HPDE6-E6E7 (cell line): ENCODE measurements around the gene BASP1.

Experiments
- DNase-seq: peaks from one replicate; pipeline ENCODE4 v3.0.0; 2011; ENCODE audit warnings: missing footprints; ENCODE audit errors: extremely low spot score

The BASP1 gene, protein sequence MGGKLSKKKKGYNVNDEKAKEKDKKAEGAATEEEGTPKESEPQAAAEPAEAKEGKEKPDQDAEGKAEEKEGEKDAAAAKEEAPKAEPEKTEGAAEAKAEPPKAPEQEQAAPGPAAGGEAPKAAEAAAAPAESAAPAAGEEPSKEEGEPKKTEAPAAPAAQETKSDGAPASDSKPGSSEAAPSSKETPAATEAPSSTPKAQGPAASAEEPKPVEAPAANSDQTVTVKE

DNA sequence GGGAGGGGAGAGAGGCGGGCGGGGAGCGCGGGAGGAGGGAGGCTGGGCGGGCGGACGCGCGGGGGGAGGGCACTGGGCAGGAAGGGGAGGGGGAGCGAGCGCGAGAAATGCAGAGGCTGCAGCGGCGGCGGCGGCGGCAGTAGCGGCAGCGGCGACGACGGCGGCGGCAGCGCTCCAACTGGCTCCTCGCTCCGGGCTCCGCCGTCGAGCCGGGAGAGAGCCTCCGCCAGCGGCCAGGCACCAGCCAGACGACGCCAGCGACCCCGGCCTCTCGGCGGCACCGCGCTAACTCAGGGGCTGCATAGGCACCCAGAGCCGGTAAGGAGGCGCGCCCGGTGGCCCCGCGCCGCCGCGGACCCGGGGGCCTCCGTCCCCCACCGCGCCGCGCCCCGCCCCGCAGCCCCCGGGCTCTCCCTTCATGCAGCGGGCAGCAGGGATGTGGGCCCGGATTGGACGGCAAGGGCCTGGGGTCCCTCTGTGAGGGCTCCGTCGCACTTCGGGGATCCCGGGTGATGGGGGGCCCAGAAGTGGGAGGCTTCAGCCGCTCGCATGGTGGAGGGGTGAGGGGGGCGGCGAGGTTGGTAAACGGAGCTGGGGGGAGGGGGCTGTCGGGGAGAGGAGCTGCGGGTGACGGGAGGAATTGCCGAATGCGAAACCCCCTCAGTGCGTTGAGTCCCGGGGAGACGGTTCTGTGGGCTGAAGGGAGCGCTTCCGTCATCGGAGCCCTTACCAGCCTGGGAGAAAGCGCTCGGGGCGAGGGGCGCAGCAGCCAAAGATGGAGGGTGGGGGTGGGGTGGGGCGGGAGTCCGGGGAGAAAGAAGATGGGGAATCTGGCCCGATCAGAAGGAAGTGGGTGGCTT, at the start of gene BASP1:
Gene BASP1, plus strand, starts transcription at position 139 of the 860 bp plus-strand sequence. CDS start 57,586 bp downstream, outside the sequence.
- peak; percentile 36 for DNase-seq

GRCh38 chr5:17169507-17169906, 47.9 kb upstream of the BASP1 start:
- no peak for DNase-seq

- DNase-seq = no peak
These were observed 44.6 kb upstream of the BASP1 start for GRCh38 chr5:17172791-17173190.

DNA sequence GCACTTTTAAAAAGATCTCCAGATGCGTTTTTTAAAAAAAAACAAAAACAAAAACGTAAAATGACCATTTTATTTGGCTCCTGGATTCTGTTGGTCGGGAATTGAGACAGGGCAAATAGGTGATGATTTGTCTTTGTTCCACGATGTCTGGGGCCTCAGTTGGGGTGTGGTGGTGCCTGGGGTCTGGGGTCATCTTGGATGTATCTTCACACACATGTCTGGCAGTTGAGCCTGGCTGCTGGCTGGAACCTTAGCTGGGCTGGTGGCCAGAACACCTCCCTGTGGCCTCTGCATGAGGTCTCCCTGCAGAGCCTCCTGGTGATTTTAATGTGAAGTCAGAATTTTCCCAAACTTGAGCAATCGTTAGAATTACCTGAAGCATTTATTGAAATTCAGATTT, 42.5 kb upstream of the BASP1 start:
- DNase-seq = no peak

DNA sequence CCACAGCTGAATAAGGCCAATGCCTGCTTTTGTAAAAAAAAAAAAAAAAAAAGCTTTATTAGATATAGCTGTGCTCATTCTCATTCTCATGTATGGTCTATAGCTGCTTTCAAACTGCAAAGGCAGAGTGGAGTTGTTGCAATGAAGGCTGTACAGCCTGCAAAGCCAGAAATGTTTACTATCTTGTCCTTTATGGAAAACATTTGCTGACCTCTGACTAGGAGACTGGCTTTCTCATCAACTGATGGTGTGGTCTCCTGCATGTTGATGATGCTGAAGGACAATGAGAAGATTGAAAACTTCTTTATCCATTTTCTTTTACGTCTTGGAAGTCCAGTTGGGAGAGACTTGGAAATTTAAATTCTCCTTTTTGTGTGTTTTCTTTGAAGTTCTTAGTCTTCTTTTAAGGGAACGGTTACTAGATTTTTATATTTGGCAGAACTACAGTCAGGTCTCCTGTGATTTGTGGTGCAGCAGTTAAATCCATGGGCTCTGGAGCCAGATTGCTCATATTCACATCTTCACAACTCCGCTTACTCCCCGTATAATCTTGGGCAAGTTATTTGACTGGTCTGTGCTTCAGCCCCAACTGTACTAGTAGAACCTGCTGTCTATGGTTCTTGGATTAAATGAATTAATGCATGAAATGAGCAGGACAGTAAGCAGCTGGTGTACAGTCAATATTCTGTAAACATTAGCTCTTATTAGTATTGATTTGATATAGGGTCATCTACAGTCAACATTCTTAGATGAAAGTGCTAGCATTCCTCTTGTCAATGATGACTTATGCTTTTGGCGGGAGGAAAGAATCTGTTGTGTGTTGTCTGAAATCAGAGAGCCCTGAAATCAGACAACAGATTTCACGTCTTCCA, 39.7 kb upstream of the BASP1 start:
- DNase-seq = no peak

- DNase-seq = no peak
These were observed 39.1 kb upstream of the BASP1 start for GRCh38 chr5:17178373-17178675.

GRCh38 chr5:17180330-17180843, 37.0 kb upstream of the BASP1 start:
- DNase-seq = no peak

- DNase-seq = peak; percentile 63
These were observed 36.3 kb upstream of the BASP1 start for GRCh38 chr5:17180864-17181723.

DNA sequence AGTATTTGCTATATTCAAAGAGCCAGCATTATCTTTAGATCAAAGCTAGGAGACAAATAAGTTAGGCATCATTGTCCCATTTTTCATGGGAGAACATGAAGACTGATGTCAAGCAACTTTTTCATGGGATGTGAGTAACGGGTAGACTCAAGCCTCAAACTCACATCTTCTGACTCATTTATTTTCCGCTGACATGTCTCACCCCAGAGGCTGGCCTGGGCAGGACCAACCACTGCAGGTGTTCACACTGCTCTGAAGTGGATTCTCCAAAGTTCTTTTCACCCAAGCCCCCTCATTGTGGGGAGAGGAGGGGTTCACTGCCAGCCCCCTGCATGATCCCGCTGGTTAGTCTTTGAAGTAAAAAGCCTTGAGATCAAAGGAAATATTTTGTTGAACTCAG, 34.9 kb upstream of the BASP1 start:
- no peak for DNase-seq

GRCh38 chr5:17182981-17183380, 34.5 kb upstream of the BASP1 start:
- DNase-seq = no peak

GRCh38 chr5:17183831-17184230, 33.6 kb upstream of the BASP1 start:
- no peak for DNase-seq

DNA sequence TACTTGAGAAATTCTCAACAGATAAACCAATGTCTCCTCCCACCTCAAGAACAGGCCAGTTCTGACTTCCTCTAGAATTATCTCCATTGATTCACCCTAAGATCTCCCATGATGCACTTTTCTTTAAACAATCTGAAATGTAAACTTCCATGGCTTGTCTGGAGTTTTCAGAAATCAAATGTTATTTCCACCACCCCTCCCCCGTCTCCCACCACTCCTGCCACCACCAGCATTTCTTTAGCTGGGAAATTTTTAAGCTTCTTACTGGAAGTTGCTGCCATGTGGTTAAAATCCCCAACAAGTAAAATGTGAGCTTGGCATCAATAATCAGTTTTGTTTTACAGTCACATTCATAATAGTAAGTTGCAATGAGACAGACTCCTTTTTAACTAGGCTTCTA, 32.8 kb upstream of the BASP1 start:
- DNase-seq = no peak

- DNase-seq = no peak
These were observed 32.1 kb upstream of the BASP1 start for GRCh38 chr5:17185349-17185748.

- no peak for DNase-seq
These were observed 31.7 kb upstream of the BASP1 start for GRCh38 chr5:17185773-17186172.

DNA sequence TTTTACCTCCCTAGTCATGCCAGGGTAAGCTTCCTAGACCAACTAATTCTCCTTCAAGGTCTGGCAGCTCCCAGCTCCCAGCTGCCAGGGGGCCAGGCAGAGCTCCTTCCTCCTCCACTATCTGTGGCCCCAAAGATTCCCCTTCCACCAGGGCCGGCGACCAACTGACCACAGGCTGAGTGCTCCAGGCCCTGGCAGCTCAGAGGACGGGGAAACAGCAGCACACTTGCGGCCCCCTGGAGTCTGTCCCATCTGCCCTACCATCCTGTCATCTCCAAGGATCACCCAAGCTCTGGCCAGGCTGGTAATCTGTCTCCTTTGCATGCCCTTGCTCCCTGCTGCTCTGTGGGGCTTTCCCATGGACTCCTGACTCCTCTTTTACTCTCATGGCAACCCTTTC, 31.2 kb upstream of the BASP1 start:
- no peak for DNase-seq

- no peak for DNase-seq
These were observed 30.2 kb upstream of the BASP1 start for GRCh38 chr5:17187011-17187785.

GRCh38 chr5:17187786-17188170, 29.7 kb upstream of the BASP1 start:
- no peak for DNase-seq

DNA sequence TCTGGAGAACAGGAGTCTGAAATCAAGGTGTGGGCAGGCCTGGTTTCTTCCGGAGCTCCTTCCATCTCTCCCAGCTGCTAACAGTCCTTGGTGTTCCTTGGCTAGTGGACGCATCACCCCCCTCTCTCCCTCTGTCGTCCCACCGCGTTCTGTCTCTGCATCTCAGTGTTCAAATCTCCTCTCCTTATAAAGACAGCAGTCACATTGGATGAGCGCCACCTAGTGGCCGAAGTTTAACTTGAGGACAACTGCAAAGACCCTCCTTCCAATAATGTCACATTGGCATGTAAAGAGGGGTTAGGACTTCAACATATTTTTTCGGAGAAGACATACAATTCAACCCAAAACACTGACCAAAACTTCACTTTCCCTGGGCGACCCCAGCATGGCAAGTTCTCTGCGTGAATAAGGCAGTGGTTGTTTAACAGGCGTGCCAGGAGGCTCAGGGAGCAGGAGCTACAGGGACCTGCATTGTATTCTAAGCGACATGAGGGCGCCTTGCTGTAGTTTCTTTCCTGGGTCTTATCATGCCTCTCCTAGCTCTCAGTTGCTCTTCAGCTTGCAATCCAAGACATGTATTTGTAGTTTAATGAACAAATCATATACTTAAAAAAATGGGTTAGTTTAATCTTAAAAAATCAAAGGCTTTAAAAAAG, 27.9 kb upstream of the BASP1 start:
- no peak for DNase-seq

DNA sequence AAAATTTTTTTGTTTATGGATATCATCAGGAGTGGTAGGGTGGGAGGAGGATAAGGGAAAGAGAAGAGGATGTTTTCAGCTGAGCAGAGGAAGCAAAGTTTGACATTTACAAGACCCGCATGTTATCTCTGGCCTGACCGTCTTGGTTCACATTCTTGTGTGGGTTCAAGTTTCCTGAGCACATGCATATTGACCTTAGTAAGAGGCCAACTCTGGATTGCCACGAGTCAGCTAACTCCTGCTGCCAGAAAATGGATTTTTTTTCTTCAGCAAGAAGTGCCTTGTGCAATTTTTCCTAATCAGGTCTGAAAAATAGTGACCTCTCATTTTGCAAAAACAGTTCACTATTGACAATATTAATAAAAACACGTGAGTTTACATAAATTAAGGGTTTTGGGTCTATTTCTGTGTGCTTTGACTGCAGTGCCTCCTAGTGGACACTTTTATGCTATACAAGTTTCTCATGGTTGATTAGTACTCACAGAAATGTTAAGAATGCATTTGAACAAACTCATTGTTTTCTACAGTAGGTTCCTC, 27.1 kb upstream of the BASP1 start:
- no peak for DNase-seq
